Small intestine (tissue), 7 donors: ENCODE data around the gene SH3RF2. TPM values are rescaled to one million over a fixed set of nuclear protein-coding genes. Genes with fewer than 3 reads are reported as not detected.

Experiments
- DNase-seq, 2 donors: peaks; one replicate each; pipeline versions ENCODE4 v3.0.0 to v3.0.0-alpha.2; 2013
- FAIRE-seq: peaks from 2 replicates; lab custom pipeline; 2012; peaks lifted over from hg19 to GRCh38; lab: Jason Lieb, UNC
- H3K27ac ChIP-seq, 3 donors: one replicate each; pipeline ENCODE4 v1.5.1; 2013; ENCODE audit warnings: low read length in 2 of 3, mild to moderate bottlenecking in 2 of 3, control low read depth in 1 of 3, inconsistent platforms in 1 of 3, low read depth in 1 of 3, moderate library complexity in 1 of 3
- H3K27me3 ChIP-seq, 3 donors: one replicate each; pipeline ENCODE4 v1.6.1; 2013; ENCODE audit warnings: low read length in 3 of 3, inconsistent platforms in 1 of 3; ENCODE audit not compliant: control insufficient read depth in 3 of 3, insufficient read depth in 3 of 3
- H3K36me3 ChIP-seq, 3 donors: one replicate each; pipeline ENCODE4 v1.6.1; 2013; ENCODE audit warnings: low read length in 3 of 3, inconsistent platforms in 1 of 3, low read depth in 1 of 3, mild to moderate bottlenecking in 1 of 3, moderate library complexity in 1 of 3; ENCODE audit not compliant: control insufficient read depth in 3 of 3, insufficient read depth in 2 of 3
- H3K4me1 ChIP-seq, 3 donors: one replicate each; pipeline ENCODE4 v1.6.1; 2013; ENCODE audit warnings: low read length in 2 of 3, inconsistent platforms in 1 of 3, low read depth in 1 of 3, mild to moderate bottlenecking in 1 of 3, moderate library complexity in 1 of 3; ENCODE audit not compliant: control insufficient read depth in 3 of 3, insufficient read depth in 2 of 3
- H3K4me3 ChIP-seq, 3 donors: one replicate each; pipeline ENCODE4 v1.5.1; 2013; ENCODE audit warnings: low read length in 3 of 3, control low read depth in 1 of 3, inconsistent platforms in 1 of 3, low read depth in 1 of 3, mild to moderate bottlenecking in 1 of 3, moderate library complexity in 1 of 3
- H3K9me3 ChIP-seq, 2 donors: one replicate each; pipeline ENCODE4 v1.6.1; 2013; ENCODE audit warnings: low read depth in 1 of 2, low read length in 1 of 2; ENCODE audit not compliant: control insufficient read depth in 2 of 2, insufficient read depth in 1 of 2
- WGBS, 3 donors: extraction: QIAGEN DNeasy Blood & Tissue Kit; methylation state at CpG; one replicate each; pipeline ENCODE4 v1.1.7; 2013; 5-methylcytosine and 5-hydroxymethylcytosine counted together
- polyA plus RNA-seq, 4 donors: library from polyadenylated mRNA; stranded (reverse) in 3 of 4; unstranded in 1 of 4; fragments of 200-250 nt in 3 of 4; fragments of 120-200 nt in 1 of 4; gene quantifications; one replicate each; pipeline versions ENCODE4 v1.2.1 to v1.2.3, GENCODE V29; 2013
- donor health status: healthy with polysubstance abuse.
- donor health status: control.
- donor health status: control.
- donor health status: Bipolar disorder and iron deficiency.
- donor health status: healthy.

SH3RF2 gene
- polyA plus RNA-seq, 4 donors, result 14.3 to 44.0 (median 24.3) TPM

DNA sequence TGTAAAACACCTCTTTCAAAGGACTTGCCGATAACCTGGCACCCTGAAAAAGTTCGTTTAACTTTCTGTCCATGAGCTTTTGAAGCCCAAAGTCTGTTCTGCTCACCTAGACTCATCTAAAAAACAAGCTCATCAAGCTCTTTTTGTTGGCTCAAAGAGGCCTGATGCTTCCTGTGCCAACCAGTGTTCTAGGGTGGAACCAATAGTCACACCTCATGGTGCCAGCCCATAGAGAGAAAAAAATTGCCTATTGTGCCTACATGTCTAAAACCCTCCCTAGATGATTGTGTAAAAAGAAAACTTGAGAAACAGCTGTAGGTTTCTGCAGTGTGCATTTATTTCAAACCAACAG lies 4.7 kb downstream of the SH3RF2 start:
- peaks cover 0 to 7% (median 0%) of the 10 kb centered on the region in 3 donors for H3K36me3 ChIP-seq
- no peak overlapping the region for H3K4me3 ChIP-seq
- H3K4me1 ChIP-seq, result peaks cover 2 to 46% (median 13%) of the 10 kb centered on the region in 3 donors
- WGBS, 3 donors, result 28 to 53% (median 43%) methylated on average over 2 of the region's 2 CpGs
- no peaks in the 10 kb centered on the region for H3K9me3 ChIP-seq
- FAIRE-seq, result no peak
- no peak for DNase-seq
- no peaks in the 10 kb centered on the region for H3K27me3 ChIP-seq
- H3K27ac ChIP-seq, result peak overlapping the region in 2 of 3 donors; percentile 80 to 83

DNA sequence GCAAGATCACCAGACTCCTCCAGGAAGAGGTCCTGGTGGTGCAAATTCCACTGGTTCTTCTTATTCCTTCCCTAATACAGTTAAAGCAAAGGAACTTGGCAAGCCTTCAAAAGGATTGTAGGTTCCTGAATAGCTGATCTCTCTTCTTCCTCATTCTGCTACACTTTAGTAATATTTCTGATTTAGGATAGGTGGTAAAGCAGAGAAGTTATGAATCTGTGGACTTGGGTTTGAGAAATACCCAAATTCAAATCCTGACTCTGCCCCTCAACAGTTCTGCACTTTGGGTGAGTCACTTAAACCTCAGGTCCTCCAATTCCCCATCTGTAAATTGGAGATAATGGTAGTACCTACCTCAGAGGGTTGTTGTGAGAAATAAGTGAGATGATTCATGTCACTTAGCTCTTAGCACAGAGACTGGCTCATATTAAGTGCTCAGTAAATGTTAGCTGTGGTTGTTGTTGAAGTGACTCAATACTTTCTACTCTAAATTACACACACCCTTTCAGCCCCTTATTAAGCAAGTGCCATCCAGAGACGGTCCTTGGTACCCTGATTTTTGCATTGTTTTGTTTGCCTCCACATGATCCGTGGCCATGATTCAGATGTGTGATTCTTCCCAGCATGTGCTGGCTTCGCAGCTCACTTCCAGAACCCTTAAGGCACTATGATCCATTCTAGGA lies 5.2 kb downstream of the SH3RF2 start:
- Histone ChIP-seq H3K27ac (peak overlapping the region; percentile 63 to 83 (median 80)), H3K27me3 (no peaks in the 10 kb centered on the region), H3K36me3 (peaks cover 0 to 7% (median 0%) of the 10 kb centered on the region in 3 donors), H3K4me3 (peak overlapping the region in 1 of 3 donors; percentile 10), H3K4me1 (peaks cover 2 to 51% (median 13%) of the 10 kb centered on the region in 3 donors), H3K9me3 (no peaks in the 10 kb centered on the region)
- 12 to 52% (median 34%) methylated on average over 3 of the region's 3 CpGs for WGBS, 3 donors
- DNase-seq (peak; percentile 33 to 62), FAIRE-seq (no peak)

DNA sequence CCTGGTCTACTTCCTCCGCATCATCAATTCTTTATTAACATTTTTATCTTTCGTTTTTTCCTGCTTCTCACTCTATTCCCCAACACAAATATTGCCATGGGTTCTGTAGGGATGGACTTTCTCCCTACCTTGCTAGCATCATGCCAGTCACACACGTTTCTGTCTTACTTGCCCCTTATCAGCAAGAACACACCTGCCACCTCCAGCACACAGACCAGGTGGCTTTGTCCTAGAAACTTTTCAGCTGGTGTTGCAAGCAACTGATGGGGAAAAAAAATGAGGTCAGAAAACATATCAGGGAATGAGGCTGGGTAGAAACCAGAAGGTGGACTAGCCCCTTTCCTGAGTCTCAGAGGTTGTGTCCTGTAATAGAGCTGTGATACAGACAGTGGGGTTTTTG lies 5.8 kb downstream of the SH3RF2 start:
- DNase-seq (peak; percentile 88 to 92), FAIRE-seq (no peak)
- Histone ChIP-seq H3K4me3 (no peak overlapping the region), H3K4me1 (peaks cover 4 to 53% (median 13%) of the 10 kb centered on the region in 3 donors), H3K27me3 (no peaks in the 10 kb centered on the region), H3K36me3 (peaks cover 0 to 7% (median 0%) of the 10 kb centered on the region in 3 donors), H3K9me3 (no peaks in the 10 kb centered on the region), H3K27ac (peak overlapping the region; percentile 66 to 83 (median 80))
- 16 to 53% (median 18%) methylated on average over 3 of the region's 3 CpGs for WGBS, 3 donors

DNA sequence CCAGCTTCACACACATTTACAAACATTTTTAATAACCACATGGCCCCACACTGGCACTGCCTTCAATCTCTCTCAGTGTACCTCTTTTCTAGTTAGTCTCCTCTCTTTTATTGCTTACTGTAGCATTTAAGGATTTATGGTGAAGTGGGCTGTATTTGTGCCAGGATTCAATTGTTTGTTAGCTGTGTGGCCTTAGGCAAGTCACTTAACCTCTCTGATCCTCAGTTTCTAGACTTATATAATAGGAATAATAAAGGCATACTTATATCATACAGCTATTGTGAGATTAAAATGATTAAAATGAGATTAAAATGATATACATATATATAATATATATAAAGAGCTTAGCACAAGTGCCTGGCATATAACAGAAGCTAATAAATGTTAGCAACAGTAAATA lies 6.4 kb downstream of the SH3RF2 start:
- peaks cover 4 to 56% (median 13%) of the 10 kb centered on the region in 3 donors for H3K4me1 ChIP-seq
- H3K9me3 ChIP-seq, result no peaks in the 10 kb centered on the region
- no peaks in the 10 kb centered on the region for H3K27me3 ChIP-seq
- no peak for DNase-seq
- no peak overlapping the region for H3K4me3 ChIP-seq
- H3K27ac ChIP-seq, result peak overlapping the region; percentile 66 to 83 (median 80)
- H3K36me3 ChIP-seq, result peaks cover 0 to 7% (median 0%) of the 10 kb centered on the region in 3 donors
- FAIRE-seq, result no peak

DNA sequence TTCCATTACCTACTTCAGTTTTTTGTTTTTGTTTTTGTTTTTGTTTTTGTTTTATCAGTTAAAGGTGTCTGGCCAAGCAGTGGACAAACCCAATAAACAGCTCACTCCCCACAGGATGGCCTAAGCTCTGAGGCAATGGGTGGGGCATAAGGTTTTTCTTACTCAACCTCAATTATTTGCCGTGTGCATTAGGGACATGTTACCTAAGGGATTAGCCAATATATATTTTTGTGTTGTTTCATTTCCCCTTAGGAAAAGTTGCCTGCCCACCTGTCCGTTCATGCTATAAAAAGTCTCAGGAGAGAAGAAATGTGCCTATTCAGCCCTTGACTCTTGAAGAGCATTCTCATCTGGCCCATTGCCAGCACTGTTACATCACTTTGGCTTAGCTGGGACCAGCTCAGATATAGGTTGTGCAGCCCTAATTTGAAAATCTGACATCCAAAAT lies 7.3 kb downstream of the SH3RF2 start:
- Histone ChIP-seq H3K27me3 (no peaks in the 10 kb centered on the region), H3K36me3 (peaks cover 0 to 12% (median 0%) of the 10 kb centered on the region in 3 donors), H3K4me1 (peaks cover 4 to 60% (median 13%) of the 10 kb centered on the region in 3 donors), H3K27ac (peak overlapping the region; percentile 57 to 83 (median 65)), H3K9me3 (no peaks in the 10 kb centered on the region), H3K4me3 (no peak overlapping the region)
- DNase-seq (peak; percentile 67 to 88), FAIRE-seq (no peak)
- WGBS, 3 donors, result 14 to 49% (median 17%) methylated on average over 2 of the region's 2 CpGs

DNA sequence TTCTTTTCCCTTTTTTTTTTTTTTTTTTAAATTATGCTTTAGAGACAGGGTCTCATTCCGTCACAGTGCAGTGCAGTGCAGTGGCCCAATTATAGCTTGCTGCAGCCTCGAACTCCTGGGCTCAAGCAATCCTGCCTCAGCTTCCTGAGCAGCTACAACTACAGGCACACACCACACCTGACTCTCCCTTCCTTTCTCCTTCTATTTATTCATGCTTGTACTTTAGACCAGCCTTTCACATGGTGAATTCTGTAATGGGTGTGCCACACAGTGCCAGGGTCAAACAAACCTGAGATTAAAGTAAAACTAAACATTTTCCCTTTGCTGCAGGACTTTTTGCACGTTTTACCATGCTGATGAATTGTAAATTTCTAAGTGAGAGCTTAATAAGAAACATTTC lies 8.0 kb downstream of the SH3RF2 start:
- DNase-seq (peak; percentile 81 to 91), FAIRE-seq (no peak)
- Histone ChIP-seq H3K27me3 (no peaks in the 10 kb centered on the region), H3K36me3 (peaks cover 0 to 14% (median 0%) of the 10 kb centered on the region in 3 donors), H3K27ac (peak overlapping the region in 2 of 3 donors; percentile 68 to 83), H3K9me3 (no peaks in the 10 kb centered on the region), H3K4me3 (no peak overlapping the region), H3K4me1 (peaks cover 4 to 66% (median 13%) of the 10 kb centered on the region in 3 donors)
- WGBS, 3 donors, result 8 to 56% (median 28%) methylated on average over 3 of the region's 3 CpGs

DNA sequence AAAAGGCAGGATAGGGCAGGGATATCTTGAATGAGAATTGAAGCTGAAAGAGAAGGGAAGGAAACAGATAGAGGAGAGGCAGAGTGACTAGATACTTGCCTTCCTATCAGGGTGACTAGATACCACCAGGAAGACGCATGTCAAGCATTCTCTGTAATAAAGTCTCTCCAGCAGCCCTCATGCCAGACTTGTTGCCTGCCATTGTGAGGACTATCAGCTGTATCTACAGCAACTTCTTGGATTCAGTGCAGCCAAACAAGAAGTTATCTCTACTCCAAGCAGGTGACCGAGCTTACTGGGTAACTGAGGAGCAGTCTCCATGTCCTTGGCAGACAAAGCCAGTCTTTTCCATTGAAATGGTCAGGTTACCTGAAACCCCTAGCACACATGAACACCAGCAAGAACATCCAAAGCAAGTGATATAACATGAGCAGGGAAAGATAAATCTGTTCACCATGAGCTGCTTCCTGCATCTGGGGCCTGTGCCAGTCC lies 9.3 kb downstream of the SH3RF2 start:
- FAIRE-seq (no peak), DNase-seq (no peak)
- Histone ChIP-seq H3K4me1 (peaks cover 4 to 60% (median 13%) of the 10 kb centered on the region in 3 donors), H3K27ac (peak overlapping the region; percentile 55 to 83 (median 56)), H3K36me3 (peaks cover 0 to 11% (median 0%) of the 10 kb centered on the region in 3 donors), H3K4me3 (no peak overlapping the region), H3K9me3 (no peaks in the 10 kb centered on the region), H3K27me3 (no peaks in the 10 kb centered on the region)
- 25 to 66% (median 38%) methylated on average over 2 of the region's 2 CpGs for WGBS, 3 donors

DNA sequence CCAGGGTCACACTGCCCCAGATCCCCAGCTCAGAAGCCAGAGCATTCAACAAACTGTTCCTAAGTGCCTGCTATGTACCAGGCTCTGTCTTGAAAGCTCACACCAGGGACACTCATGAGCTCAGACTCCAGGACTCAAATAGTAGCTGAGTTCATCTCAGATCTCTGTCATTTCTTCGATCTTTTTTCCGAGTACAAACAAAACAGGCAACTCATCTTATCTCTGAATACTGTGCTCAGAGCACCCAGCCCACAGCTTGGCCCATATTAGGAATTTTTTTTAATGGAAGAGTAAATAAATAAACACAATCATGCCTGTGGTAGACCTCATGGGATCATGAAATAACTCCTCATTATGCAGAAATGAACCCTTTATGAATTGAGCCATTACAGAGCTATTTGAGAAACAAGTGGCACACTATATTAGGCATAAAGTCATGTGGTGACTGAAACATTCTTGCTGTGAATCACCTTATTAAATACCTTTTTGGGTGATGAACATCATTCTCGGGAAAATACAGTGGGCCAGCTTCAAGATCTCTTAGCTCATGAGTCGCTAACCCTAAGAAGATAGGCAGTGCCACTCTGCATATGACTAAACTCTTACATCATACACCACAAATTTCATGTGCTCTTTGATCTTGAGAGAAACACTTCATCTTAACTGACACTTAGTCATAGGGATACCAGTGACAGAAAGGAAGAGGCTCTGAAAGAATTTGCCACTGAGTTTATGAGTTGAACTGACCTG lies 9.9 kb downstream of the SH3RF2 start:
- Histone ChIP-seq H3K27ac (peak overlapping the region; percentile 55 to 83 (median 56)), H3K9me3 (no peaks in the 10 kb centered on the region), H3K27me3 (no peaks in the 10 kb centered on the region), H3K4me1 (peaks cover 4 to 54% (median 9%) of the 10 kb centered on the region in 3 donors), H3K36me3 (peaks cover 0 to 12% (median 0%) of the 10 kb centered on the region in 3 donors), H3K4me3 (no peak overlapping the region)
- WGBS, 3 donors, result 30 to 56% (median 30%) methylated on average over 4 of the region's 4 CpGs
- no peak for FAIRE-seq
- peak; percentile 64 to 78 for DNase-seq
